ENCODE data around the gene ATXN3L.

The ATXN3L gene

DNA sequence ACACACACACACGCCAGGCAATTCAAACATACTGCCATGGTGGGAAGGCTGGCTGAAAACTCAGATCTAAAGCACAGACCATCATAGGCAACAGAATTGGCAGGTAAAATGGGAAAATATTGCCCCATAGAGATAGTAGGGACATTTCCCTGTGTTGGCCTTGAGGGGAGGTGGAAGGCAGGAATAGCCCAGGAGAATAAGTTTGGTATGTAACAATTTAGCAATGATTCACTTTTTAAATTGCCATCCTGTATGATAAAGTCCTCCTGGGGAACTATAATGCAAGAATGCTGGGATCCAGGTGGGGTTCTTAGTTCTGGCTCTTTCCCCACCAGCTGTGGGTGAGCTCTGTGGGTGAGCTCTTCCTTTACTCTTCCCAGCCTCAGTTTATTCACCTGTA, 51.0 kb downstream of the ATXN3L start:
- no peak for DNase-seq (ENCODE audit: low read depth in 3 of 3)

All from stimulated activated CD4-positive, alpha-beta T cell treated with anti-CD3 and anti-CD28 coated beads, TNF-alpha, amount 100 ng/mL, for 24 hours (primary cell).